ENCODE data around the gene SRSF9. TPM values are rescaled to one million over a fixed set of nuclear protein-coding genes. Genes with fewer than 3 reads are reported as not detected.

Gene SRSF9
- total and polyA plus RNA-seq, 9 donors, result 71.6 to 123 (median 102) TPM

- H3K4me1 ChIP-seq (ENCODE audit: control insufficient read depth, insufficient read depth, low read length), result peaks cover 5% of the 10 kb centered on the region
- no peaks in the 10 kb centered on the region for H3K36me3 ChIP-seq (ENCODE audit: control insufficient read depth, insufficient read depth, low read length)
- no peak overlapping the region for H3K27ac ChIP-seq (ENCODE audit: low read length)
- no peaks in the 10 kb centered on the region for H3K9me3 ChIP-seq (replicated peaks; ENCODE audit: control insufficient read depth, low read depth, low read length)
- H3K27me3 ChIP-seq (ENCODE audit: control insufficient read depth, insufficient read depth, low read length), result peaks cover 2% of the 10 kb centered on the region
- no peak for DNase-seq
- H3K4me3 ChIP-seq (ENCODE audit: low read length), result no peak overlapping the region
- WGBS (ENCODE audit: insufficient coverage), result 72% methylated on average over 4 of the region's 7 CpGs
Measured at GRCh38 chr12:120416490-120417216, 52.9 kb downstream of the SRSF9 start.

GRCh38 chr12:120413901-120414695, 55.5 kb downstream of the SRSF9 start:
- no peak overlapping the region for H3K4me3 ChIP-seq (ENCODE audit: low read length)
- no peaks in the 10 kb centered on the region for H3K9me3 ChIP-seq (replicated peaks; ENCODE audit: control insufficient read depth, low read depth, low read length)
- peaks cover 5% of the 10 kb centered on the region for H3K4me1 ChIP-seq (ENCODE audit: control insufficient read depth, insufficient read depth, low read length)
- H3K27me3 ChIP-seq (ENCODE audit: control insufficient read depth, insufficient read depth, low read length), result peaks cover 2% of the 10 kb centered on the region
- 22% methylated on average over 3 of the region's 13 CpGs for WGBS (ENCODE audit: insufficient coverage)
- H3K27ac ChIP-seq (ENCODE audit: low read length), result peak overlapping the region; percentile 42
- peak; percentile 26 for DNase-seq
- H3K36me3 ChIP-seq (ENCODE audit: control insufficient read depth, insufficient read depth, low read length), result no peaks in the 10 kb centered on the region

GRCh38 chr12:120412421-120412820, 57.1 kb downstream of the SRSF9 start:
- Histone ChIP-seq H3K36me3 (ENCODE audit: control insufficient read depth, insufficient read depth, low read length) (no peaks in the 10 kb centered on the region), H3K27ac (ENCODE audit: low read length) (no peak overlapping the region), H3K4me1 (ENCODE audit: control insufficient read depth, insufficient read depth, low read length) (peaks cover 5% of the 10 kb centered on the region), H3K27me3 (ENCODE audit: control insufficient read depth, insufficient read depth, low read length) (peaks cover 2% of the 10 kb centered on the region), H3K9me3 (replicated peaks; ENCODE audit: control insufficient read depth, low read depth, low read length) (no peaks in the 10 kb centered on the region), H3K4me3 (ENCODE audit: low read length) (no peak overlapping the region)
- 71% methylated on average over 3 of the region's 7 CpGs for WGBS (ENCODE audit: insufficient coverage)
- no peak for DNase-seq

Other genes starting within 250 kb of the SRSF9 start
- 33.2 TPM for gene PXN, start 204.0 kb downstream of the SRSF9 start, total RNA-seq
- gene PXN, start 204.0 kb downstream of the SRSF9 start, polyA plus RNA-seq (ENCODE audit: insufficient read depth in 1 of 8, insufficient read length in 8 of 8, low replicate concordance in 1 of 8), result 100 to 1,000 TPM in 7 of 8 donors, 10 to 100 TPM in 1; 90.8 to 170 (median 129) TPM
- gene RNU4-2, start 177.8 kb downstream of the SRSF9 start, total RNA-seq, result 2,159 TPM
- 1 to 10 TPM in 1 of 8 donors, not detected in 7; 2.6 TPM for gene RNU4-2, start 177.8 kb downstream of the SRSF9 start, polyA plus RNA-seq (ENCODE audit: insufficient read depth in 1 of 8, insufficient read length in 8 of 8, low replicate concordance in 1 of 8)
- gene RNU4-1, start 176.5 kb downstream of the SRSF9 start, total RNA-seq, result 636 TPM
- gene RNU4-1, start 176.5 kb downstream of the SRSF9 start, polyA plus RNA-seq (ENCODE audit: insufficient read depth in 1 of 8, insufficient read length in 8 of 8, low replicate concordance in 1 of 8), result not detected
- gene SIRT4, start 167.4 kb downstream of the SRSF9 start, total RNA-seq, result 6.3 TPM
- gene SIRT4, start 167.4 kb downstream of the SRSF9 start, polyA plus RNA-seq (ENCODE audit: insufficient read depth in 1 of 8, insufficient read length in 8 of 8, low replicate concordance in 1 of 8), result 1 to 10 TPM; 3.4 to 4.8 (median 4.3) TPM
- gene PLA2G1B, start 142.0 kb downstream of the SRSF9 start, total RNA-seq, result 0.75 TPM
- gene PLA2G1B, start 142.0 kb downstream of the SRSF9 start, polyA plus RNA-seq (ENCODE audit: insufficient read depth in 1 of 8, insufficient read length in 8 of 8, low replicate concordance in 1 of 8), result under 1 TPM in 1 of 8 donors, not detected in 7; 0.36 TPM
- 1.2 TPM for gene MSI1, start 100.6 kb downstream of the SRSF9 start, total RNA-seq
- 1 to 10 TPM; 3.6 to 7.3 (median 4.7) TPM for gene MSI1, start 100.6 kb downstream of the SRSF9 start, polyA plus RNA-seq (ENCODE audit: insufficient read depth in 1 of 8, insufficient read length in 8 of 8, low replicate concordance in 1 of 8)
- 211 TPM for gene COX6A1, start 31.6 kb downstream of the SRSF9 start, total RNA-seq
- 100 to 1,000 TPM; 105 to 149 (median 129) TPM for gene COX6A1, start 31.6 kb downstream of the SRSF9 start, polyA plus RNA-seq (ENCODE audit: insufficient read depth in 1 of 8, insufficient read length in 8 of 8, low replicate concordance in 1 of 8)
- gene TRIAP1, start 23.4 kb downstream of the SRSF9 start, total RNA-seq, result 26.6 TPM
- 10 to 100 TPM; 30.0 to 37.7 (median 34.1) TPM for gene TRIAP1, start 23.4 kb downstream of the SRSF9 start, polyA plus RNA-seq (ENCODE audit: insufficient read depth in 1 of 8, insufficient read length in 8 of 8, low replicate concordance in 1 of 8)
- gene GATC, start 23.3 kb downstream of the SRSF9 start, total RNA-seq, result 21.6 TPM
- gene GATC, start 23.3 kb downstream of the SRSF9 start, polyA plus RNA-seq (ENCODE audit: insufficient read depth in 1 of 8, insufficient read length in 8 of 8, low replicate concordance in 1 of 8), result 10 to 100 TPM; 12.1 to 18.8 (median 14.7) TPM
- gene DYNLL1, start 26.4 kb upstream of the SRSF9 start, total RNA-seq, result 228 TPM
- 100 to 1,000 TPM; 298 to 403 (median 359) TPM for gene DYNLL1, start 26.4 kb upstream of the SRSF9 start, polyA plus RNA-seq (ENCODE audit: insufficient read depth in 1 of 8, insufficient read length in 8 of 8, low replicate concordance in 1 of 8)
- gene COQ5, start 59.4 kb upstream of the SRSF9 start, total RNA-seq, result 34.5 TPM
- gene COQ5, start 59.4 kb upstream of the SRSF9 start, polyA plus RNA-seq (ENCODE audit: insufficient read depth in 1 of 8, insufficient read length in 8 of 8, low replicate concordance in 1 of 8), result 10 to 100 TPM; 32.7 to 42.3 (median 36.9) TPM
- gene RNF10, start 64.6 kb upstream of the SRSF9 start, total RNA-seq, result 80.8 TPM
- gene RNF10, start 64.6 kb upstream of the SRSF9 start, polyA plus RNA-seq (ENCODE audit: insufficient read depth in 1 of 8, insufficient read length in 8 of 8, low replicate concordance in 1 of 8), result 100 to 1,000 TPM; 151 to 203 (median 171) TPM
- 30.3 TPM for gene POP5, start 111.7 kb upstream of the SRSF9 start, total RNA-seq
- 10 to 100 TPM; 22.2 to 31.4 (median 24.8) TPM for gene POP5, start 111.7 kb upstream of the SRSF9 start, polyA plus RNA-seq (ENCODE audit: insufficient read depth in 1 of 8, insufficient read length in 8 of 8, low replicate concordance in 1 of 8)
- gene CABP1, start 170.9 kb upstream of the SRSF9 start, total RNA-seq, result 2.3 TPM
- gene CABP1, start 170.9 kb upstream of the SRSF9 start, polyA plus RNA-seq (ENCODE audit: insufficient read depth in 1 of 8, insufficient read length in 8 of 8, low replicate concordance in 1 of 8), result 1 to 10 TPM; 1.2 to 2.7 (median 2.4) TPM
- 70.2 TPM for gene MLEC, start 217.4 kb upstream of the SRSF9 start, total RNA-seq
- 10 to 100 TPM; 60.5 to 98.4 (median 81.7) TPM for gene MLEC, start 217.4 kb upstream of the SRSF9 start, polyA plus RNA-seq (ENCODE audit: insufficient read depth in 1 of 8, insufficient read length in 8 of 8, low replicate concordance in 1 of 8)
- gene UNC119B, start 240.7 kb upstream of the SRSF9 start, total RNA-seq, result 6.0 TPM
- 10 to 100 TPM; 12.6 to 21.6 (median 15.6) TPM for gene UNC119B, start 240.7 kb upstream of the SRSF9 start, polyA plus RNA-seq (ENCODE audit: insufficient read depth in 1 of 8, insufficient read length in 8 of 8, low replicate concordance in 1 of 8)

Data from muscle of leg (tissue), 11 donors.